ENCODE data around the gene HOOK2. TPM values are rescaled to one million over a fixed set of nuclear protein-coding genes. Genes with fewer than 3 reads are reported as not detected.
"Not testable (repeated sequence)": the region's sequence is repeated elsewhere in the genome, so short reads cannot be mapped to it uniquely, and the experiment has no call there.

Gene HOOK2
- total RNA-seq, 1 donor from 2014 or later = 58.5 TPM

DNA sequence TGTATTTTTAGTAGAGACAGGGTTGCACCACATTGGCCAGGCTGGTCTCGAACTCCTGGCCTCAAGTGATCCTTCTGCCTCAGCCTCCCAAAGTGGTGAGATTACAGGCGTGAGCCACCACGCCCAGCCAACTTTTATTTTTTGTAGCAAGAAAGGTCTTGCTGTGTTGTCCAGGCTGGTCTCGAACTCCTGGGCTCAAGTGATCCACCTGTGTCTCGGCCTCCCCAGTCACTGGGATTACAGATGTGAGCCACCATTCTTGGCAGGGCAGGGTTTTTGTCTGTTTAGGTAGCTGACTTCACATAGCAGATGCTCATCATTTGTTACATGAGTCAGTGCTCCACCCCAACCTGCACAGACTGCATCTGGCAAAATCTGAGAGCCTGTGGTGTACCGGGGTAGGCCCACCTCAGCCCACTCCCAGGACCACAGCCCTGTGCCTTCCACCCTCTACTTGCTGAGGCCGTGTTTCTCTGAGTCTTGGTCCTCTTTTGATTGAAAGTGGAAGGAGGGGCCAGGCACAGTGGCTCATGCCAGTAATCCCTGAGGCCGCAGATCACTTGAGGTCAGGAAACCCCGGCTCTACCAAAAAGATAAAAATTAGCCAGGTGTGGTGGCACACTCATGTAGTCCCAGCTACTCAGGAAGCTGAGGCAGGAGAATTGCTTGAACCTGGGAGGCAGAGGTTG is 47.5 kb downstream of the HOOK2 start:
- H3K27ac ChIP-seq = no peak overlapping the region
- H3K4me3 ChIP-seq = no peak overlapping the region
- peaks cover 6 to 20% of the 10 kb centered on the region in 2 donors for H3K4me1 ChIP-seq
- H3K27me3 ChIP-seq = no peaks in the 10 kb centered on the region
- TF ChIP-seq, protein P1, sequence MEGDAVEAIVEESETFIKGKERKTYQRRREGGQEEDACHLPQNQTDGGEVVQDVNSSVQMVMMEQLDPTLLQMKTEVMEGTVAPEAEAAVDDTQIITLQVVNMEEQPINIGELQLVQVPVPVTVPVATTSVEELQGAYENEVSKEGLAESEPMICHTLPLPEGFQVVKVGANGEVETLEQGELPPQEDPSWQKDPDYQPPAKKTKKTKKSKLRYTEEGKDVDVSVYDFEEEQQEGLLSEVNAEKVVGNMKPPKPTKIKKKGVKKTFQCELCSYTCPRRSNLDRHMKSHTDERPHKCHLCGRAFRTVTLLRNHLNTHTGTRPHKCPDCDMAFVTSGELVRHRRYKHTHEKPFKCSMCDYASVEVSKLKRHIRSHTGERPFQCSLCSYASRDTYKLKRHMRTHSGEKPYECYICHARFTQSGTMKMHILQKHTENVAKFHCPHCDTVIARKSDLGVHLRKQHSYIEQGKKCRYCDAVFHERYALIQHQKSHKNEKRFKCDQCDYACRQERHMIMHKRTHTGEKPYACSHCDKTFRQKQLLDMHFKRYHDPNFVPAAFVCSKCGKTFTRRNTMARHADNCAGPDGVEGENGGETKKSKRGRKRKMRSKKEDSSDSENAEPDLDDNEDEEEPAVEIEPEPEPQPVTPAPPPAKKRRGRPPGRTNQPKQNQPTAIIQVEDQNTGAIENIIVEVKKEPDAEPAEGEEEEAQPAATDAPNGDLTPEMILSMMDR (IDR thresholded peaks at IDR 0.05) = no peak
- intact Hi-C loops (cut with DNase I) = no loop called here
- DNase-seq (ENCODE audit: low spot score in 2 of 2) = no peak
- no peaks in the 10 kb centered on the region for H3K9me3 ChIP-seq
- H3K36me3 ChIP-seq = peaks cover 26 to 38% of the 10 kb centered on the region in 2 donors

DNA sequence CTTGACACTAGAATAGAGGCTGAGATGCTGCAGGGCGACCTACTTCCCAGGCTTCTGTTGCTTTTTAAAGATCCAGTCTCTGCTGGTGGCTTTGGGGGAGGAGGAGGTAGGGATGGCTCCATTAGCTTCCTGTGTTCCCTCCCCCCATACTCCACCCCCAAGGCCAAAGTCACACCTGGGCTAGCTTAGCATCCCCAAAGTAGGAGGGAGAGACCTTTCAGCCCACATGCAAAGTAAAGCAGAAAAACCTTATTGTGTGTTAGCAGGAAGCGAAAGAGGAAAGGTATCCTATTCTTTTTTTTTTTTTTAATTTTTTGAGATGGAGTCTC is 48.4 kb downstream of the HOOK2 start:
- H3K36me3 ChIP-seq = peaks cover 26 to 38% of the 10 kb centered on the region in 2 donors
- H3K27ac ChIP-seq = no peak overlapping the region
- intact Hi-C loops (cut with DNase I) = no loop called here
- DNase-seq (ENCODE audit: low spot score in 2 of 2) = no peak
- H3K27me3 ChIP-seq = no peaks in the 10 kb centered on the region
- TF ChIP-seq, protein P1 (IDR thresholded peaks at IDR 0.05) = no peak
- H3K4me3 ChIP-seq = no peak overlapping the region
- peaks cover 3 to 15% of the 10 kb centered on the region in 2 donors for H3K4me1 ChIP-seq
- H3K9me3 ChIP-seq = no peaks in the 10 kb centered on the region

DNA sequence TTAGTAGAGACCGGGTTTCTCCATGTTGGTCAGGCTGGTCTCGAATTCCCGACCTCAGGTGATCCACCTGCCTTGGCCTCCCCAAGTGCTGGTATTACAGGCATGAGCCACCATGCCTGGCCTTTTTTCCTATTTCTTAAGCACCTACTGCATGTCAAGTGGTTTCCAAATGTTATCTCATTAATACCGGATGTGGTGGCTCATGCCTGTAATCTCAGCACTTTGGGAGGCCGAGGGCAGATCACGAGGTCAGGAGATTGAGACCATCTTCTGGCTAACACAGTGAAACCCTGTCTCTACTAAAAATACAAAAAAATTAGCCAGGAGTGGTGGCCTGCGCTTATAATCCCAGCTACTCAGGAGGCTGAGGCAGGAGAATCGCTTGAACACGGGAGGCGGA is 49.7 kb downstream of the HOOK2 start:
- H3K27ac ChIP-seq; H3K27me3 ChIP-seq; H3K4me3 ChIP-seq; intact Hi-C loops (cut with DNase I); H3K9me3 ChIP-seq; DNase-seq (ENCODE audit: low spot score in 2 of 2): not testable (repeated sequence)
- Histone ChIP-seq H3K36me3 (peaks cover 15 to 30% of the 10 kb centered on the region in 2 donors), H3K4me1 (peaks cover 4 to 22% of the 10 kb centered on the region in 2 donors)

DNA sequence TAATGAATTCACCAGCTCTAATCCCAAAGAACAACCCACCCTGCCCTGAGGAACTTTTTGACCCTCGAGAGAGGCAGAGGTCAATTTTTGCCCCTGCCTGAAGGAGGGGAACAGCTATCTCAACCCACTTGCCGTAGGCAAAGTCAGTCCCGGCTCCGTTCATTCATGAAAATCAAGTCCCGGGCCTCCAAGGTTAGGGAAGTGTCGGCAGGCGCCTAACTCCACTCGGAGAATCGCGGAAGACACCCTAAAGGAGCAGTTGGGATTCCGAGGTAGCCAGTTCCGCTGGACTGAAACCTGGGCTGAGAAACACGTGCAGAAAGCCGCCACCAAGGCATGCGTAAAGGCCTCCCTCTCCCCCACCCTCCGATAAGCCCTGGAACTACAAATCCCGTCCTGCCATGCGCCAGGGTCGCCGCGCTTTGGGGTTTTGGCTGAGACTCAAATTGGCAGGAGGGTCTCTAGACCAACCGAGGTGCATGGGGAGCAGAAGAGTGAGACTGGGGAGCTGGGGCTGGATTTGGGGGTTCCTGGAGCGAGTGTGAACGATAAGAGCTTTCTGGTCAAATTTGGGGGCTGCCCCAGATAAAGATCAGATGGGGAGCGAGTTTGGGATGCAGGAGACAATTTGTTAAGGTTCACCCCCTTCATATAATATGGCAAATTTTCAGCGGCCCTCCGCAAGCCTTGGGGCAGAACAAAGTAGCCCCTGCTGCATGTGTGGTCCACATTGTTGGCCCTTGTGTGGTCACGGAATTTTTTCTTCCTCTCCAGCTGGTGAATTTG is 51.5 kb downstream of the HOOK2 start, which contains the start of gene TNPO2:
Gene TNPO2 (minus strand): TSS at position 292 of the 786 bp plus-strand sequence. CDS start 2,955 bp downstream, outside the sequence.
- Histone ChIP-seq H3K4me3 (peak within 1 kb of the TSS; percentile 66 to 95), H3K36me3 (peaks cover 11 to 15% of the 10 kb centered on the region in 2 donors), H3K4me1 (peaks cover 4 to 29% of the 10 kb centered on the region in 2 donors), H3K9me3 (no peaks in the 10 kb centered on the region), H3K27ac (peak within 1 kb of the TSS; percentile 88 to 98), H3K27me3 (no peaks in the 10 kb centered on the region)
- TF ChIP-seq, protein P1 (IDR thresholded peaks at IDR 0.05) = no peak
- intact Hi-C loops (cut with DNase I) = loop anchor here (1.0 to 2.0 kb wide), 2 partner anchors 10 to 27 kb away; partner anchors contain the start of genes FBXW9 and TRIR
- peak in 1 of 2 donors; percentile 72 for DNase-seq (ENCODE audit: low spot score in 2 of 2)

DNA sequence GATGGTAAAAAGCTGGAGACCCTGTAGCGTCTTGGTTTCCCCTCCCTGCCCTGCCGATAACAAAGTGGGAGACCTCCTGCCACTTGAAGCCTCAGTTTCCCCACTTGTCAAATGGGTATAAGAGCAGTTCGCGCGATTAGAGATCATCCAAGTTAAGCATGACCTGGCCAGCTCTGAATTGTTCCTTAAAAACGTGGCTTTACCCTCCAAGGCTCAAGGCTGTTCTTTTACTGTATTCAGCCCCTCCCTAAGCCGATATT is 52.0 kb downstream of the HOOK2 start:
- no peaks in the 10 kb centered on the region for H3K9me3 ChIP-seq
- no peak for DNase-seq (ENCODE audit: low spot score in 2 of 2)
- no peaks in the 10 kb centered on the region for H3K27me3 ChIP-seq
- H3K36me3 ChIP-seq = peaks cover 12 to 15% of the 10 kb centered on the region in 2 donors
- intact Hi-C loops (cut with DNase I) = loop anchor here (1.0 to 2.0 kb wide), 2 partner anchors 11 to 27 kb away; partner anchors contain the start of genes FBXW9 and TRIR
- peak overlapping the region; percentile 88 to 98 for H3K27ac ChIP-seq
- TF ChIP-seq, protein P1 (IDR thresholded peaks at IDR 0.05) = no peak
- peak overlapping the region; percentile 66 to 95 for H3K4me3 ChIP-seq
- H3K4me1 ChIP-seq = peaks cover 4 to 29% of the 10 kb centered on the region in 2 donors

All from ascending aorta (tissue), 2 donors.